ENCODE measurements around the gene FPGT.

Gene FPGT

DNA sequence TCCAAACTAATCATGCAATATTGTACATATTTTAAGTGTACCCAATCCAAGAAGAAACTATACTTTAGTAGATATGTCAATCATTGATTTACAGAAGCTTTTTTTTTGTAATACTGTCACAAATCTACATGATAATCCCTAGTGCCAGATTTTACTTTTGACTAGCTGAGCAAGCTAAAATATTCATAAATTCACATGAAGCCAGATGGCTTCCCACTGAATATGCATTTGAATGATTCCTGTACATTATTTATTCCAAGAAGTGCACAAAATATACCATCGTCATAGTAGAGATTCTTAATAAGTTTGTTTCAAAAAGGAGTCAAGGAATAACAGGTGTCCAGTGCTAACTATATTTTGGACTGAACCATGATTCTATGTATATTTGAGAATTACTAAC is 17.2 kb downstream of the FPGT start:
- Histone ChIP-seq H3K4me2 (ENCODE audit: low read length) (no peak overlapping the region), H3K27ac (ENCODE audit: low read depth, low read length, poor library complexity, severe bottlenecking) (no peak overlapping the region), H3K9me2 (ENCODE audit: low read depth, low read length) (no peaks in the 10 kb centered on the region), H3K27me3 (ENCODE audit: insufficient read depth, low read length) (no peaks in the 10 kb centered on the region), H3K4me3 (ENCODE audit: low read depth, low read length, poor library complexity, severe bottlenecking) (no peak overlapping the region), H3F3A (ENCODE audit: insufficient read depth, low read length) (no peaks in the 10 kb centered on the region), H3K9ac (ENCODE audit: low read length) (no peak overlapping the region), H3K4me1 (ENCODE audit: insufficient read depth, low read length, severe bottlenecking) (no peaks in the 10 kb centered on the region), H4K20me1 (ENCODE audit: insufficient read depth, low read length) (no peaks in the 10 kb centered on the region), H3K9me3 (ENCODE audit: low read length) (no peaks in the 10 kb centered on the region), H3K79me2 (ENCODE audit: insufficient read depth, low read length) (no peaks in the 10 kb centered on the region), H3K36me3 (ENCODE audit: insufficient read depth, low read length) (no peaks in the 10 kb centered on the region), H2AFZ (ENCODE audit: low read length) (no peak overlapping the region)
- TF ChIP-seq, protein P1, sequence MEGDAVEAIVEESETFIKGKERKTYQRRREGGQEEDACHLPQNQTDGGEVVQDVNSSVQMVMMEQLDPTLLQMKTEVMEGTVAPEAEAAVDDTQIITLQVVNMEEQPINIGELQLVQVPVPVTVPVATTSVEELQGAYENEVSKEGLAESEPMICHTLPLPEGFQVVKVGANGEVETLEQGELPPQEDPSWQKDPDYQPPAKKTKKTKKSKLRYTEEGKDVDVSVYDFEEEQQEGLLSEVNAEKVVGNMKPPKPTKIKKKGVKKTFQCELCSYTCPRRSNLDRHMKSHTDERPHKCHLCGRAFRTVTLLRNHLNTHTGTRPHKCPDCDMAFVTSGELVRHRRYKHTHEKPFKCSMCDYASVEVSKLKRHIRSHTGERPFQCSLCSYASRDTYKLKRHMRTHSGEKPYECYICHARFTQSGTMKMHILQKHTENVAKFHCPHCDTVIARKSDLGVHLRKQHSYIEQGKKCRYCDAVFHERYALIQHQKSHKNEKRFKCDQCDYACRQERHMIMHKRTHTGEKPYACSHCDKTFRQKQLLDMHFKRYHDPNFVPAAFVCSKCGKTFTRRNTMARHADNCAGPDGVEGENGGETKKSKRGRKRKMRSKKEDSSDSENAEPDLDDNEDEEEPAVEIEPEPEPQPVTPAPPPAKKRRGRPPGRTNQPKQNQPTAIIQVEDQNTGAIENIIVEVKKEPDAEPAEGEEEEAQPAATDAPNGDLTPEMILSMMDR (IDR thresholded peaks at IDR 0.05; ENCODE audit: low read length): no peak
- TF ChIP-seq EZH2 (IDR thresholded peaks at IDR 0.05; ENCODE audit: borderline replicate concordance, low read length): no peak

DNA sequence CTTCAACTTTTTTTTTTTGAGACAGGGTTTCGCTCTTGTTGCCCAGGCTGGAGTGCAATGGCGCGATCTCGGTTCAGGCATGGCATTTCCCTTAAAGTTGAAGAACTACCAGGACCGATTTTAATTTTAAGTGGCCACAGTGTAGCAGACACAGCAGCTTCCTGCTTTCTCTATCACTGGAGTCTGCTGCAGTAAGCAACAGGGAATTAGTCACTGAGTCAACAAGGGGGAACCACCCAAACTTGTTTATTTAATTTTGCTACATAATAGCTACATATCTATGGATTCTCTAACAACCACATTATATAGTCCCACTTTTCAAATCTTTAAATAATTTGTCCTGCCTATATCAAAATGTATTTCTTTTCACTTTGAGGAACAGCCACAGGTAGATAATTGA is 24.7 kb downstream of the FPGT start:
- Histone ChIP-seq H3K4me3 (ENCODE audit: low read depth, low read length, poor library complexity, severe bottlenecking) (no peak overlapping the region), H2AFZ (ENCODE audit: low read length) (no peak overlapping the region), H3K9me2 (ENCODE audit: low read depth, low read length) (no peaks in the 10 kb centered on the region), H4K20me1 (ENCODE audit: insufficient read depth, low read length) (no peaks in the 10 kb centered on the region), H3K4me1 (ENCODE audit: insufficient read depth, low read length, severe bottlenecking) (no peaks in the 10 kb centered on the region), H3F3A (ENCODE audit: insufficient read depth, low read length) (no peaks in the 10 kb centered on the region), H3K9me3 (ENCODE audit: low read length) (no peaks in the 10 kb centered on the region), H3K79me2 (ENCODE audit: insufficient read depth, low read length) (no peaks in the 10 kb centered on the region), H3K9ac (ENCODE audit: low read length) (no peak overlapping the region), H3K36me3 (ENCODE audit: insufficient read depth, low read length) (no peaks in the 10 kb centered on the region), H3K27ac (ENCODE audit: low read depth, low read length, poor library complexity, severe bottlenecking) (no peak overlapping the region), H3K27me3 (ENCODE audit: insufficient read depth, low read length) (no peaks in the 10 kb centered on the region), H3K4me2 (ENCODE audit: low read length) (no peak overlapping the region)
- TF ChIP-seq EZH2 (IDR thresholded peaks at IDR 0.05; ENCODE audit: borderline replicate concordance, low read length): no peak
- TF ChIP-seq, protein P1 (IDR thresholded peaks at IDR 0.05; ENCODE audit: low read length): no peak

DNA sequence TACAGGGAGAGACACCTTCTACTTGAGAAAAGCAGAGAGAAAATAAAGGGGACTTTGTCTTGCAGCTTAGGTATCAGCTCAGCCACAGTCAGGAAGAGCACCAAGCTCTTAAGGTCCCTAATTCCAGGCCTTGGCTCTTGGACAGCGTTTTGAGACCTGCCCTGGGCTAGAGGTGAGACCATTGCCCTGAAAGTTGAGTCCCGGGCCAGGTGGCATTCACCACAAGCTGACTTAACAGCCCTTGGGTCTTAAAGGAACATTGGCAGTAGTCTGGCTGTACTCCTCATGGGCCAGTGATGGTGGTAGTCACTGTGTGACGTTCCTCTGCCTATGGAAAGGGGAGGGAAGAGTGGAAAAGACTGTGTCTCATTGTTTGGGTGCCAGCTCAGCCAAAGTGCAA is 25.4 kb downstream of the FPGT start:
- H3K4me2 ChIP-seq (ENCODE audit: low read length): no peak overlapping the region
- no peak overlapping the region for H2AFZ ChIP-seq (ENCODE audit: low read length)
- no peak overlapping the region for H3K4me3 ChIP-seq (ENCODE audit: low read depth, low read length, poor library complexity, severe bottlenecking)
- H3K27ac ChIP-seq (ENCODE audit: low read depth, low read length, poor library complexity, severe bottlenecking): no peak overlapping the region
- H3K79me2 ChIP-seq (ENCODE audit: insufficient read depth, low read length): no peaks in the 10 kb centered on the region
- no peaks in the 10 kb centered on the region for H3F3A ChIP-seq (ENCODE audit: insufficient read depth, low read length)
- H3K9ac ChIP-seq (ENCODE audit: low read length): no peak overlapping the region
- H3K27me3 ChIP-seq (ENCODE audit: insufficient read depth, low read length): no peaks in the 10 kb centered on the region
- no peak for TF ChIP-seq EZH2 (IDR thresholded peaks at IDR 0.05; ENCODE audit: borderline replicate concordance, low read length)
- TF ChIP-seq, protein P1 (IDR thresholded peaks at IDR 0.05; ENCODE audit: low read length): no peak
- H3K9me3 ChIP-seq (ENCODE audit: low read length): no peaks in the 10 kb centered on the region
- no peaks in the 10 kb centered on the region for H3K36me3 ChIP-seq (ENCODE audit: insufficient read depth, low read length)
- H4K20me1 ChIP-seq (ENCODE audit: insufficient read depth, low read length): no peaks in the 10 kb centered on the region
- H3K4me1 ChIP-seq (ENCODE audit: insufficient read depth, low read length, severe bottlenecking): no peaks in the 10 kb centered on the region
- no peaks in the 10 kb centered on the region for H3K9me2 ChIP-seq (ENCODE audit: low read depth, low read length)

Measured in OCI-LY1 (cell line).